HCT116 (cell line): ENCODE measurements around the gene USP31. TPM values are rescaled to one million over a fixed set of nuclear protein-coding genes. Genes with fewer than 3 reads are reported as not detected.

Source experiments
- ATAC-seq: fragments of 200-7000 bp; cut with Tn5 transposase; 2 replicates; pipeline ENCODE4 v1.9.1; 2020; ENCODE audit warnings: mild to moderate bottlenecking, moderate library complexity
- BruUV-seq: library from RNA; stranded (reverse); fragments of 400-500 nt; replicated peaks from 2 replicates; lab custom pipeline; 2021; lab: Mats Ljungman, UMichigan
- CTCF ChIA-PET: fragments of 300-600 bp; sonication (Branson Sonifier 250); formaldehyde crosslinking; loops from one replicate; lab custom pipeline; 2021; ENCODE audit warnings: antibody characterized with exemption; lab: Charles Lee
- POLR2A ChIA-PET: fragments of 300-600, 350-600 bp; sonication (Branson Sonifier 250); formaldehyde crosslinking; loops from one replicate; lab custom pipeline; 2021; ENCODE audit warnings: antibody characterized with exemption; lab: Charles Lee
- RAD21 ChIA-PET, 2 experiments: fragments of 300-600 bp; sonication (Branson Sonifier 250); formaldehyde crosslinking; loops; one replicate each; lab custom pipeline; 2023; ENCODE audit warnings: low total read pairs in 2 of 2; ENCODE audit not compliant: uncharacterized antibody in 2 of 2, unreplicated experiment in 2 of 2, low non-redundant PET in 1 of 2; lab: Charles Lee
- DNase-seq: peaks from one replicate; pipeline ENCODE4 v3.0.0-alpha.2; 2010; ENCODE audit warnings: low read depth, low spot score
- H2AFZ ChIP-seq: fragments of 200-600 bp; shearing (Covaris generic), sonication (generic); 2 replicates; pipeline ENCODE4 v1.6.1; 2017; ENCODE audit warnings: low read depth, mixed run types, mixed read lengths, antibody characterized with exemption, low read length; ENCODE audit not compliant: poor library complexity, severe bottlenecking
- H3K27ac ChIP-seq: 2 replicates; pipeline ENCODE4 v1.5.1; 2012; ENCODE audit warnings: low read depth, low read length
- H3K27me3 ChIP-seq: fragments of 200-600 bp; sonication (generic); 2 replicates; pipeline ENCODE4 v1.6.1; 2016; ENCODE audit warnings: mixed run types, low read length, mixed read lengths; ENCODE audit not compliant: insufficient read depth
- H3K36me3 ChIP-seq, 2 experiments: fragments of 200-500 bp in 1 of 2; fragments of 200-600 bp in 1 of 2; sonication (Bioruptor generic) in 1 of 2; sonication (generic) in 1 of 2; 2 replicates each; pipeline versions ENCODE4 v1.5.1 to v1.6.1; 2014 to 2016; ENCODE audit warnings: low read length in 2 of 2, inconsistent platforms in 1 of 2, mixed read lengths in 1 of 2, mixed run types in 1 of 2; ENCODE audit not compliant: insufficient read depth in 2 of 2, control insufficient read depth in 1 of 2
- H3K4me1 ChIP-seq, 2 experiments: fragments of 200-600 bp in 1 of 2; sonication (generic) in 1 of 2; 2 replicates each; pipeline versions ENCODE4 v1.5.1 to v1.6.1; 2012 to 2017; ENCODE audit warnings: low read length in 2 of 2, inconsistent platforms in 1 of 2, mild to moderate bottlenecking in 1 of 2, mixed read lengths in 1 of 2, mixed run types in 1 of 2, moderate library complexity in 1 of 2; ENCODE audit not compliant: insufficient read depth in 2 of 2, control insufficient read depth in 1 of 2
- H3K4me2 ChIP-seq: fragments of 200-600 bp; sonication (generic); 2 replicates; pipeline ENCODE4 v1.6.1; 2017; ENCODE audit warnings: mixed run types, low read length, mixed read lengths
- H3K4me3 ChIP-seq, 2 experiments: fragments of 200-600 bp in 1 of 2; sonication (generic) in 1 of 2; replicated peaks in 1 of 2; 2 replicates each; pipeline ENCODE4 v1.5.1; 2011 to 2016; ENCODE audit warnings: low read length in 2 of 2, control low read depth in 1 of 2, low read depth in 1 of 2, mild to moderate bottlenecking in 1 of 2, mixed read lengths in 1 of 2, mixed run types in 1 of 2
- H3K79me2 ChIP-seq: fragments of 200-600 bp; sonication (generic); 2 replicates; pipeline ENCODE4 v1.6.1; 2017; ENCODE audit warnings: mild to moderate bottlenecking, mixed run types, low read length, moderate library complexity, mixed read lengths; ENCODE audit not compliant: insufficient read depth
- H3K9ac ChIP-seq: fragments of 200-600 bp; sonication (generic); 2 replicates; pipeline ENCODE4 v1.6.1; 2016; ENCODE audit warnings: low read length, mixed read lengths
- H3K9me2 ChIP-seq: fragments of 200-600 bp; sonication (generic), shearing (Covaris generic); 2 replicates; pipeline ENCODE4 v1.6.1; 2017; ENCODE audit warnings: mixed run types, mild to moderate bottlenecking, moderate library complexity; ENCODE audit not compliant: insufficient read depth
- H3K9me3 ChIP-seq, 2 experiments: fragments of 200-500 bp in 1 of 2; fragments of 200-600 bp in 1 of 2; sonication (Bioruptor generic) in 1 of 2; sonication (generic) in 1 of 2; 2 replicates each; pipeline ENCODE4 v1.6.1; 2014 to 2017; ENCODE audit warnings: low read length in 2 of 2, mixed read lengths in 2 of 2, inconsistent platforms in 1 of 2, low read depth in 1 of 2, mild to moderate bottlenecking in 1 of 2, mixed run types in 1 of 2, moderate library complexity in 1 of 2; ENCODE audit not compliant: control insufficient read depth in 1 of 2, insufficient read depth in 1 of 2
- H4K20me1 ChIP-seq: fragments of 200-600 bp; sonication (generic), shearing (Covaris generic); 2 replicates; pipeline ENCODE4 v1.6.1; 2017; ENCODE audit warnings: mixed run types, mild to moderate bottlenecking, moderate library complexity; ENCODE audit not compliant: insufficient read depth
- CBX3 ChIP-seq: IDR thresholded peaks from 2 replicates; pipeline ENCODE4 v1.6.1; 2012; ENCODE audit warnings: low read depth
- EGR1 ChIP-seq: IDR thresholded peaks from 2 replicates; pipeline ENCODE4 v1.6.1; 2012; ENCODE audit warnings: low read depth
- EZH2phosphoT487 ChIP-seq: fragments of 200-600 bp; IDR thresholded peaks from 2 replicates; pipeline ENCODE4 v1.6.1; 2018; ENCODE audit warnings: antibody characterized with exemption, borderline replicate concordance
- FOSL1 ChIP-seq: IDR thresholded peaks from 2 replicates; pipeline ENCODE4 v1.6.1; 2012; ENCODE audit warnings: low read depth
- JUND ChIP-seq: IDR thresholded peaks from 2 replicates; pipeline ENCODE4 v1.6.1; 2012
- POLR2A ChIP-seq: IDR thresholded peaks from 2 replicates; pipeline ENCODE4 v1.7.0; 2011; ENCODE audit warnings: borderline replicate concordance; ENCODE audit not compliant: insufficient read depth, insufficient read length; ENCODE audit errors: extremely low read depth
- RAD21 ChIP-seq: IDR thresholded peaks from 2 replicates; pipeline ENCODE4 v1.6.1; 2012; ENCODE audit warnings: low read depth, mild to moderate bottlenecking
- SP1 ChIP-seq: IDR thresholded peaks from 2 replicates; pipeline ENCODE4 v1.6.1; 2012; ENCODE audit warnings: low read depth
- SRF ChIP-seq: IDR thresholded peaks from 2 replicates; pipeline ENCODE4 v1.6.1; 2012; ENCODE audit warnings: low read depth
- TCF7L2 ChIP-seq: IDR thresholded peaks from 2 replicates; pipeline ENCODE4 v1.7.0; 2011; ENCODE audit warnings: borderline replicate concordance, inconsistent platforms; ENCODE audit not compliant: insufficient read depth, insufficient read length; ENCODE audit errors: extremely low read depth
- ZFX ChIP-seq: fragments of 450-650 bp; IDR thresholded peaks from 2 replicates; pipeline ENCODE4 v1.6.1; 2017
- intact Hi-C: fragments of 100-400 bp; cut with micrococcal nuclease; formaldehyde crosslinking; loops from 2 replicates; pipeline ENCODE4 v1.10.0; 2022
- total RNA-seq: library from RNA; stranded (reverse); gene quantifications from one replicate; pipeline ENCODE4 v1.2.1, GENCODE V29; 2021; ENCODE audit not compliant: unreplicated experiment
- TF ChIP-seq, protein P1 (sequence below), 3 experiments: fragments of 200-600 bp in 1 of 3; sonication (generic) in 1 of 3; IDR thresholded peaks in 2 of 3; conservative IDR thresholded peaks in 1 of 3; 2 replicates each; pipeline ENCODE4 v1.5.1; 2012 to 2017; ENCODE audit warnings: low read depth in 2 of 3, low read length in 2 of 3, antibody characterized with exemption in 1 of 3, borderline replicate concordance in 1 of 3, control low read depth in 1 of 3, mild to moderate bottlenecking in 1 of 3, mixed read lengths in 1 of 3, mixed run types in 1 of 3, moderate library complexity in 1 of 3; ENCODE audit not compliant: insufficient read depth in 1 of 3

Gene USP31
- total RNA-seq, 1 experiment from 2014 or later, result 12.2 TPM

- Histone ChIP-seq H3K4me2 (no peak overlapping the region), H3K27me3 (peaks cover 21% of the 10 kb centered on the region), H3K27ac (no peak overlapping the region), H4K20me1 (no peaks in the 10 kb centered on the region), H3K36me3 (no peaks in the 10 kb centered on the region), H3K79me2 (no peaks in the 10 kb centered on the region), H2AFZ (no peak overlapping the region), H3K9ac (no peak overlapping the region), H3K4me1 (no peaks in the 10 kb centered on the region), H3K4me3 (no peak overlapping the region), H3K9me3 (no peaks in the 10 kb centered on the region), H3K9me2 (no peaks in the 10 kb centered on the region)
- no TSS peak for BruUV-seq
- TF ChIP-seq CBX3, result no peak
- TF ChIP-seq EGR1, result no peak
- no peak for TF ChIP-seq FOSL1
- no peak for TF ChIP-seq RAD21
- no peak for TF ChIP-seq ZFX
- DNase-seq, result no peak
- CTCF ChIA-PET, result no interaction called here
- no peak for ATAC-seq
- POLR2A ChIA-PET, result no interaction called here
- RAD21 ChIA-PET, result no interaction called here
- intact Hi-C loops, result no loop called here
These were observed 90.7 kb downstream of the USP31 start for GRCh38 chr16:23058576-23058975.

DNA sequence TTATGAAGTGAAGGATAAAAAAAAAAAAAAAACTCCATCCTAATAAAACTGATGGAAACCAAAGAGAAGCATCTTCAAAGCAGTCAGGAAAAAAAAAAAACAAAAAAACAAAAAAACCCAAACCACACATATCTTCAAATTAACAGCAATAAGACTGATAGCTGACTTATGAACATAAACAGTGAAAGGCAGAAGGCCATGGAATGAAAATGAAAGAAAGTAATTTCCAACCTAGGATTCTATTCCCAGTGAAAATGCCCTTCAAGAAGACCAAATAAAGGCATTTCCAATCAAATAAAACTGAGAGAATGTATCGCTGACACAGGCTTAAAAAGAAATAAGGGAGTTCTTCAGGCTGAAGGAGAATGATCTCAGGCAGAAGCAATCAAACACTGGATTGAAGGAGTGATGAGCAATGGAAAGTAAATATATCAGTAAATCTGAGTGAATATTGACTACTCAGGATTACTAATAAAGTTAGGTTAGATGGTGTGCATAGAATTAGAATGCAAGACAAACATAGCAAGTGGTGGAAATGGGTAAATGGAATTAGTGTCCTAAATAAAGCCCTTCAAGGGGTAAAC lies 92.1 kb downstream of the USP31 start:
- ChIA-PET POLR2A (no interaction called here), RAD21 (no interaction called here), CTCF (no interaction called here)
- no peaks in the 10 kb centered on the region for H3K9me2 ChIP-seq
- peaks cover 32% of the 10 kb centered on the region for H3K27me3 ChIP-seq
- no peaks in the 10 kb centered on the region for H3K79me2 ChIP-seq
- no peak for TF ChIP-seq EGR1
- no peak for TF ChIP-seq SRF
- no peak for TF ChIP-seq EZH2phosphoT487
- no peak for TF ChIP-seq SP1
- TF ChIP-seq TCF7L2, result no peak
- no peak for TF ChIP-seq JUND
- TF ChIP-seq, protein P1, sequence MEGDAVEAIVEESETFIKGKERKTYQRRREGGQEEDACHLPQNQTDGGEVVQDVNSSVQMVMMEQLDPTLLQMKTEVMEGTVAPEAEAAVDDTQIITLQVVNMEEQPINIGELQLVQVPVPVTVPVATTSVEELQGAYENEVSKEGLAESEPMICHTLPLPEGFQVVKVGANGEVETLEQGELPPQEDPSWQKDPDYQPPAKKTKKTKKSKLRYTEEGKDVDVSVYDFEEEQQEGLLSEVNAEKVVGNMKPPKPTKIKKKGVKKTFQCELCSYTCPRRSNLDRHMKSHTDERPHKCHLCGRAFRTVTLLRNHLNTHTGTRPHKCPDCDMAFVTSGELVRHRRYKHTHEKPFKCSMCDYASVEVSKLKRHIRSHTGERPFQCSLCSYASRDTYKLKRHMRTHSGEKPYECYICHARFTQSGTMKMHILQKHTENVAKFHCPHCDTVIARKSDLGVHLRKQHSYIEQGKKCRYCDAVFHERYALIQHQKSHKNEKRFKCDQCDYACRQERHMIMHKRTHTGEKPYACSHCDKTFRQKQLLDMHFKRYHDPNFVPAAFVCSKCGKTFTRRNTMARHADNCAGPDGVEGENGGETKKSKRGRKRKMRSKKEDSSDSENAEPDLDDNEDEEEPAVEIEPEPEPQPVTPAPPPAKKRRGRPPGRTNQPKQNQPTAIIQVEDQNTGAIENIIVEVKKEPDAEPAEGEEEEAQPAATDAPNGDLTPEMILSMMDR (IDR thresholded peaks at IDR 0.05 in 2 of 3, conservative IDR thresholded peaks at IDR 0.05 in 1 of 3; ENCODE audit: borderline replicate concordance in 1 of 3, insufficient read depth in 1 of 3, low read depth in 2 of 3, low read length in 2 of 3), result no peak
- no peak for TF ChIP-seq RAD21
- TF ChIP-seq POLR2A, result no peak
- no peak overlapping the region for H3K27ac ChIP-seq
- H4K20me1 ChIP-seq, result no peaks in the 10 kb centered on the region
- no peak overlapping the region for H3K9ac ChIP-seq
- ATAC-seq (no peak), DNase-seq (no peak)
- H2AFZ ChIP-seq, result no peak overlapping the region
- no peak overlapping the region for H3K4me3 ChIP-seq
- H3K4me2 ChIP-seq, result no peak overlapping the region
- H3K9me3 ChIP-seq, result no peaks in the 10 kb centered on the region
- no peaks in the 10 kb centered on the region for H3K36me3 ChIP-seq
- intact Hi-C loops, result no loop called here
- no peaks in the 10 kb centered on the region for H3K4me1 ChIP-seq
- no TSS peak for BruUV-seq
